ENCODE results near the gene RBM10. TPM values are rescaled to one million over a fixed set of nuclear protein-coding genes. Genes with fewer than 3 reads are reported as not detected.

Gene RBM10
- total and polyA plus RNA-seq, 2 experiments from 2014 or later: 39.5 to 101 TPM

DNA sequence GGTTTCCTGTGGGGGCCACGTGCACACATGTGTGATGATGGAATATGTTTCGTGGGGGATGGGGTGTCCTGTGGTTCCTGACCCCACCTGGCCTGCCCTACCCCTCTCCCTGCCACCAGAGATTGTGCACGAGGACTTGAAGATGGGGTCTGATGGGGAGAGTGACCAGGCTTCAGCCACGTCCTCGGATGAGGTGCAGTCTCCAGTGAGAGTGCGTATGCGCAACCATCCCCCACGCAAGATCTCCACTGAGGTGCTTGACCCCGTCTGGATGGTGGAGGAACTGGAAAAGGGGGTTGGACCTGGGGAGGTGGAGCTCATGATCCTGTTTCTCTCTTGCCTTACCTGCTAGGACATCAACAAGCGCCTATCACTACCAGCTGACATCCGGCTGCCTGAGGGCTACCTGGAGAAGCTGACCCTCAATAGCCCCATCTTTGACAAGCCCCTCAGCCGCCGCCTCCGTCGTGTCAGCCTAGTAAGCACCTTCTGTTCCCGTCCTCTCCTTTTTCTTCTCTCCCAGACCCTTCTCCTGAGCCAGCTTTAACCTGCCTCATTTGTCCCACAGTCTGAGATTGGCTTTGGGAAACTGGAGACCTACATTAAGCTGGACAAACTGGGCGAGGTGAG, 79.4 kb downstream of the RBM10 start (continued):
- TF ChIP-seq POLR2AphosphoS5 (IDR thresholded peaks at IDR 0.05; ENCODE audit: low read depth) (no peak), EZH2phosphoT487 (IDR thresholded peaks at IDR 0.05; ENCODE audit: unreplicated experiment) (no peak)

DNA sequence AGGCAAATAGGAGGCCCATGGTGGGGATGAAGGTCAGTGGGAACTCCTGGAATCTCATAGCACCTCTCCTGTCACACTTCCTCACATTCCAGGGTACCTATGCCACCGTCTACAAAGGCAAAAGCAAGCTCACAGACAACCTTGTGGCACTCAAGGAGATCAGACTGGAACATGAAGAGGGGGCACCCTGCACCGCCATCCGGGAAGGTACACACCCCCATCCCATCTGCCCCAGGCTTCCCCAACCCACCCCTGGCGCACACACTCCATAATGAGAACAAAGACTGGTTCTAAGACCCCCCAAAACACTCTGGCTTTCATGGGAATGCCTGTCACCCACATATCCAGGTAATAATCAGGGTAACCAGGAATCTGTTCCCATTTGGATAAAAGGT, 79.9 kb downstream of the RBM10 start:
- Mint-ChIP-seq H3K4me3 (no peak overlapping the region), H3K36me3 (ENCODE audit: low read depth) (peaks cover 59% of the 10 kb centered on the region), H3K9me3 (no peaks in the 10 kb centered on the region; the same call in 2 of the 3 replicates), H3K27me3 (ENCODE audit: insufficient read depth, low read depth, poor library complexity) (peaks cover 3% of the 10 kb centered on the region), H3K4me1 (peaks cover 11% of the 10 kb centered on the region), H3K27ac (no peak overlapping the region)
- H4K20me1 ChIP-seq (replicated peaks; ENCODE audit: insufficient read depth): no peaks in the 10 kb centered on the region
- no peaks in the 10 kb centered on the region for H3K9me2 ChIP-seq (ENCODE audit: insufficient read depth)
- H3K79me2 ChIP-seq (replicated peaks; ENCODE audit: insufficient read depth): peaks cover 24% of the 10 kb centered on the region
- ATAC-seq: no peak
- no peak for DNase-seq (ENCODE audit: low spot score)
- no peak overlapping the region for H2AFZ ChIP-seq
- peaks cover 6% of the 10 kb centered on the region for H3K36me3 ChIP-seq (ENCODE audit: insufficient read depth)
- H3K4me3 ChIP-seq: no peak overlapping the region
- no peak overlapping the region for H3K4me2 ChIP-seq
- no peaks in the 10 kb centered on the region for H3K27me3 ChIP-seq (ENCODE audit: insufficient read depth)
- no peaks in the 10 kb centered on the region for H3K4me1 ChIP-seq (ENCODE audit: insufficient read depth)
- TF ChIP-seq ZNF331 (CRISPR knock-in tag; IDR thresholded peaks at IDR 0.05; ENCODE audit: low read depth) (no peak), CREB1 (CRISPR knock-in tag; IDR thresholded peaks at IDR 0.05; ENCODE audit: low read depth) (no peak), EZH2 (IDR thresholded peaks at IDR 0.05; ENCODE audit: low read depth, unreplicated experiment) (no peak), POLR2AphosphoS5 (IDR thresholded peaks at IDR 0.05; ENCODE audit: low read depth) (no peak), JUNB (IDR thresholded peaks at IDR 0.05; ENCODE audit: unreplicated experiment) (no peak), NANOG (IDR thresholded peaks at IDR 0.05; ENCODE audit: borderline replicate concordance) (no peak), STAT1 (IDR thresholded peaks at IDR 0.05; ENCODE audit: unreplicated experiment) (no peak), EZH2phosphoT487 (IDR thresholded peaks at IDR 0.05; ENCODE audit: unreplicated experiment) (no peak), ZNF114 (CRISPR knock-in tag; IDR thresholded peaks at IDR 0.05) (no peak)
- TF ChIP-seq, protein P1, sequence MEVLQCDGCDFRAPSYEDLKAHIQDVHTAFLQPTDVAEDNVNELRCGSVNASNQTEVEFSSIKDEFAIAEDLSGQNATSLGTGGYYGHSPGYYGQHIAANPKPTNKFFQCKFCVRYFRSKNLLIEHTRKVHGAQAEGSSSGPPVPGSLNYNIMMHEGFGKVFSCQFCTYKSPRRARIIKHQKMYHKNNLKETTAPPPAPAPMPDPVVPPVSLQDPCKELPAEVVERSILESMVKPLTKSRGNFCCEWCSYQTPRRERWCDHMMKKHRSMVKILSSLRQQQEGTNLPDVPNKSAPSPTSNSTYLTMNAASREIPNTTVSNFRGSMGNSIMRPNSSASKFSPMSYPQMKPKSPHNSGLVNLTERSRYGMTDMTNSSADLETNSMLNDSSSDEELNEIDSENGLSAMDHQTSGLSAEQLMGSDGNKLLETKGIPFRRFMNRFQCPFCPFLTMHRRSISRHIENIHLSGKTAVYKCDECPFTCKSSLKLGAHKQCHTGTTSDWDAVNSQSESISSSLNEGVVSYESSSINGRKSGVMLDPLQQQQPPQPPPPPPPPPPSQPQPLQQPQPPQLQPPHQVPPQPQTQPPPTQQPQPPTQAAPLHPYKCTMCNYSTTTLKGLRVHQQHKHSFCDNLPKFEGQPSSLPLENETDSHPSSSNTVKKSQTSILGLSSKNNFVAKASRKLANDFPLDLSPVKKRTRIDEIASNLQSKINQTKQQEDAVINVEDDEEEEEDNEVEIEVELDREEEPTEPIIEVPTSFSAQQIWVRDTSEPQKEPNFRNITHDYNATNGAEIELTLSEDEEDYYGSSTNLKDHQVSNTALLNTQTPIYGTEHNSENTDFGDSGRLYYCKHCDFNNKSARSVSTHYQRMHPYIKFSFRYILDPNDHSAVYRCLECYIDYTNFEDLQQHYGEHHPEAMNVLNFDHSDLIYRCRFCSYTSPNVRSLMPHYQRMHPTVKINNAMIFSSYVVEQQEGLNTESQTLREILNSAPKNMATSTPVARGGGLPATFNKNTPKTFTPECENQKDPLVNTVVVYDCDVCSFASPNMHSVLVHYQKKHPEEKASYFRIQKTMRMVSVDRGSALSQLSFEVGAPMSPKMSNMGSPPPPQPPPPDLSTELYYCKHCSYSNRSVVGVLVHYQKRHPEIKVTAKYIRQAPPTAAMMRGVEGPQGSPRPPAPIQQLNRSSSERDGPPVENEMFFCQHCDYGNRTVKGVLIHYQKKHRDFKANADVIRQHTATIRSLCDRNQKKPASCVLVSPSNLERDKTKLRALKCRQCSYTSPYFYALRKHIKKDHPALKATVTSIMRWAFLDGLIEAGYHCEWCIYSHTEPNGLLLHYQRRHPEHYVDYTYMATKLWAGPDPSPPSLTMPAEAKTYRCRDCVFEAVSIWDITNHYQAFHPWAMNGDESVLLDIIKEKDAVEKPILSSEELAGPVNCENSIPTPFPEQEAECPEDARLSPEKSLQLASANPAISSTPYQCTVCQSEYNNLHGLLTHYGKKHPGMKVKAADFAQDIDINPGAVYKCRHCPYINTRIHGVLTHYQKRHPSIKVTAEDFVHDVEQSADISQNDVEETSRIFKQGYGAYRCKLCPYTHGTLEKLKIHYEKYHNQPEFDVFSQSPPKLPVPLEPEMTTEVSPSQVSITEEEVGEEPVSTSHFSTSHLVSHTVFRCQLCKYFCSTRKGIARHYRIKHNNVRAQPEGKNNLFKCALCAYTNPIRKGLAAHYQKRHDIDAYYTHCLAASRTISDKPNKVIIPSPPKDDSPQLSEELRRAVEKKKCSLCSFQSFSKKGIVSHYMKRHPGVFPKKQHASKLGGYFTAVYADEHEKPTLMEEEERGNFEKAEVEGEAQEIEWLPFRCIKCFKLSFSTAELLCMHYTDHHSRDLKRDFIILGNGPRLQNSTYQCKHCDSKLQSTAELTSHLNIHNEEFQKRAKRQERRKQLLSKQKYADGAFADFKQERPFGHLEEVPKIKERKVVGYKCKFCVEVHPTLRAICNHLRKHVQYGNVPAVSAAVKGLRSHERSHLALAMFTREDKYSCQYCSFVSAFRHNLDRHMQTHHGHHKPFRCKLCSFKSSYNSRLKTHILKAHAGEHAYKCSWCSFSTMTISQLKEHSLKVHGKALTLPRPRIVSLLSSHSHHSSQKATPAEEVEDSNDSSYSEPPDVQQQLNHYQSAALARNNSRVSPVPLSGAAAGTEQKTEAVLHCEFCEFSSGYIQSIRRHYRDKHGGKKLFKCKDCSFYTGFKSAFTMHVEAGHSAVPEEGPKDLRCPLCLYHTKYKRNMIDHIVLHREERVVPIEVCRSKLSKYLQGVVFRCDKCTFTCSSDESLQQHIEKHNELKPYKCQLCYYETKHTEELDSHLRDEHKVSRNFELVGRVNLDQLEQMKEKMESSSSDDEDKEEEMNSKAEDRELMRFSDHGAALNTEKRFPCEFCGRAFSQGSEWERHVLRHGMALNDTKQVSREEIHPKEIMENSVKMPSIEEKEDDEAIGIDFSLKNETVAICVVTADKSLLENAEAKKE (CRISPR knock-in tag; IDR thresholded peaks at IDR 0.05): no peak
- TF ChIP-seq, protein P2, sequence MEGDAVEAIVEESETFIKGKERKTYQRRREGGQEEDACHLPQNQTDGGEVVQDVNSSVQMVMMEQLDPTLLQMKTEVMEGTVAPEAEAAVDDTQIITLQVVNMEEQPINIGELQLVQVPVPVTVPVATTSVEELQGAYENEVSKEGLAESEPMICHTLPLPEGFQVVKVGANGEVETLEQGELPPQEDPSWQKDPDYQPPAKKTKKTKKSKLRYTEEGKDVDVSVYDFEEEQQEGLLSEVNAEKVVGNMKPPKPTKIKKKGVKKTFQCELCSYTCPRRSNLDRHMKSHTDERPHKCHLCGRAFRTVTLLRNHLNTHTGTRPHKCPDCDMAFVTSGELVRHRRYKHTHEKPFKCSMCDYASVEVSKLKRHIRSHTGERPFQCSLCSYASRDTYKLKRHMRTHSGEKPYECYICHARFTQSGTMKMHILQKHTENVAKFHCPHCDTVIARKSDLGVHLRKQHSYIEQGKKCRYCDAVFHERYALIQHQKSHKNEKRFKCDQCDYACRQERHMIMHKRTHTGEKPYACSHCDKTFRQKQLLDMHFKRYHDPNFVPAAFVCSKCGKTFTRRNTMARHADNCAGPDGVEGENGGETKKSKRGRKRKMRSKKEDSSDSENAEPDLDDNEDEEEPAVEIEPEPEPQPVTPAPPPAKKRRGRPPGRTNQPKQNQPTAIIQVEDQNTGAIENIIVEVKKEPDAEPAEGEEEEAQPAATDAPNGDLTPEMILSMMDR (conservative IDR thresholded peaks at IDR 0.05; ENCODE audit: low read depth in 2 of 2): no peak
- TF ChIP-seq, protein P3, sequence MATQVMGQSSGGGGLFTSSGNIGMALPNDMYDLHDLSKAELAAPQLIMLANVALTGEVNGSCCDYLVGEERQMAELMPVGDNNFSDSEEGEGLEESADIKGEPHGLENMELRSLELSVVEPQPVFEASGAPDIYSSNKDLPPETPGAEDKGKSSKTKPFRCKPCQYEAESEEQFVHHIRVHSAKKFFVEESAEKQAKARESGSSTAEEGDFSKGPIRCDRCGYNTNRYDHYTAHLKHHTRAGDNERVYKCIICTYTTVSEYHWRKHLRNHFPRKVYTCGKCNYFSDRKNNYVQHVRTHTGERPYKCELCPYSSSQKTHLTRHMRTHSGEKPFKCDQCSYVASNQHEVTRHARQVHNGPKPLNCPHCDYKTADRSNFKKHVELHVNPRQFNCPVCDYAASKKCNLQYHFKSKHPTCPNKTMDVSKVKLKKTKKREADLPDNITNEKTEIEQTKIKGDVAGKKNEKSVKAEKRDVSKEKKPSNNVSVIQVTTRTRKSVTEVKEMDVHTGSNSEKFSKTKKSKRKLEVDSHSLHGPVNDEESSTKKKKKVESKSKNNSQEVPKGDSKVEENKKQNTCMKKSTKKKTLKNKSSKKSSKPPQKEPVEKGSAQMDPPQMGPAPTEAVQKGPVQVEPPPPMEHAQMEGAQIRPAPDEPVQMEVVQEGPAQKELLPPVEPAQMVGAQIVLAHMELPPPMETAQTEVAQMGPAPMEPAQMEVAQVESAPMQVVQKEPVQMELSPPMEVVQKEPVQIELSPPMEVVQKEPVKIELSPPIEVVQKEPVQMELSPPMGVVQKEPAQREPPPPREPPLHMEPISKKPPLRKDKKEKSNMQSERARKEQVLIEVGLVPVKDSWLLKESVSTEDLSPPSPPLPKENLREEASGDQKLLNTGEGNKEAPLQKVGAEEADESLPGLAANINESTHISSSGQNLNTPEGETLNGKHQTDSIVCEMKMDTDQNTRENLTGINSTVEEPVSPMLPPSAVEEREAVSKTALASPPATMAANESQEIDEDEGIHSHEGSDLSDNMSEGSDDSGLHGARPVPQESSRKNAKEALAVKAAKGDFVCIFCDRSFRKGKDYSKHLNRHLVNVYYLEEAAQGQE (IDR thresholded peaks at IDR 0.05; ENCODE audit: unreplicated experiment): no peak
- TF ChIP-seq, protein P4, sequence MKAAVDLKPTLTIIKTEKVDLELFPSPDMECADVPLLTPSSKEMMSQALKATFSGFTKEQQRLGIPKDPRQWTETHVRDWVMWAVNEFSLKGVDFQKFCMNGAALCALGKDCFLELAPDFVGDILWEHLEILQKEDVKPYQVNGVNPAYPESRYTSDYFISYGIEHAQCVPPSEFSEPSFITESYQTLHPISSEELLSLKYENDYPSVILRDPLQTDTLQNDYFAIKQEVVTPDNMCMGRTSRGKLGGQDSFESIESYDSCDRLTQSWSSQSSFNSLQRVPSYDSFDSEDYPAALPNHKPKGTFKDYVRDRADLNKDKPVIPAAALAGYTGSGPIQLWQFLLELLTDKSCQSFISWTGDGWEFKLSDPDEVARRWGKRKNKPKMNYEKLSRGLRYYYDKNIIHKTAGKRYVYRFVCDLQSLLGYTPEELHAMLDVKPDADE (IDR thresholded peaks at IDR 0.05): no peak
- no peak overlapping the region for H3K27ac ChIP-seq (ENCODE audit: low read depth)
- H3F3A ChIP-seq (replicated peaks; ENCODE audit: low read depth): no peaks in the 10 kb centered on the region

Measured in GM23338 (cell line).